A549 (cell line): ENCODE measurements around the gene DOK6. TPM values are rescaled to one million over a fixed set of nuclear protein-coding genes. Genes with fewer than 3 reads are reported as not detected.

ENCODE experiments used
- ATAC-seq, 2 experiments: fragments of 200-7000 bp in 1 of 2; fragments of >200 bp in 1 of 2; cut with Nextera tagmentation in 1 of 2; cut with Tn5 transposase in 1 of 2; 3 replicates each; pipeline versions ENCODE4 v1.8.0 to v1.9.1; 2018 to 2020; ENCODE audit warnings: mild to moderate bottlenecking in 1 of 2, moderate library complexity in 1 of 2
- CTCF ChIA-PET: fragments of 300-600 bp; sonication (Branson Sonifier 250); formaldehyde crosslinking; extraction: SDS; loops from one replicate; lab custom pipeline; 2021; ENCODE audit warnings: antibody characterized with exemption, inconsistent platforms; lab: Yijun Ruan, JAX
- POLR2A ChIA-PET: fragments of 350-600 bp; formaldehyde crosslinking; extraction: SDS; loops from one replicate; lab custom pipeline; 2021; ENCODE audit warnings: antibody characterized with exemption, inconsistent platforms; lab: Yijun Ruan, JAX
- DNase-seq, 2 experiments: peaks; one replicate each; pipeline versions ENCODE4 v3.0.0 to v3.0.0-alpha.2; 2011 to 2016; ENCODE audit warnings: low read depth in 1 of 2, low spot score in 1 of 2
- FAIRE-seq: peaks from 2 replicates; lab custom pipeline; 2011; peaks lifted over from hg19 to GRCh38; lab: Jason Lieb, UNC
- H3K27ac ChIP-seq, 2 experiments: fragments of >200 bp; sonication (Bioruptor Twin); formaldehyde crosslinking; 3 replicates each; pipeline ENCODE4 v1.5.1; 2016 to 2017
- H3K4me1 ChIP-seq: fragments of >200 bp; sonication (Bioruptor Twin); formaldehyde crosslinking; 3 replicates; pipeline ENCODE4 v1.6.1; 2016
- H3K4me2 ChIP-seq: fragments of >200 bp; sonication (Bioruptor Twin); formaldehyde crosslinking; 3 replicates; pipeline ENCODE4 v1.6.1; 2016
- H3K4me3 ChIP-seq: fragments of >200 bp; sonication (Bioruptor Twin); formaldehyde crosslinking; 3 replicates; pipeline ENCODE4 v1.5.1; 2016
- H3K9me3 ChIP-seq: fragments of >200 bp; sonication (Bioruptor Twin); formaldehyde crosslinking; 3 replicates; pipeline ENCODE4 v1.6.1; 2016
- BCL3 ChIP-seq: fragments of >200 bp; sonication (Bioruptor Twin); formaldehyde crosslinking; IDR thresholded peaks from 3 replicates; pipeline ENCODE4 v1.6.1; 2016
- BHLHE40 ChIP-seq: IDR thresholded peaks from 2 replicates; pipeline ENCODE4 v1.6.1; 2012; ENCODE audit warnings: low read depth, low read length, inconsistent platforms
- CHD2 ChIP-seq: fragments of 150-350 bp; IDR thresholded peaks from 2 replicates; pipeline ENCODE4 v1.6.1; 2014; ENCODE audit warnings: low read length; ENCODE audit not compliant: partially characterized antibody
- CHD4 ChIP-seq: fragments of 200-600 bp; sonication (generic); IDR thresholded peaks from 2 replicates; pipeline ENCODE4 v1.6.1; 2016; ENCODE audit warnings: antibody characterized with exemption, mild to moderate bottlenecking, borderline replicate concordance
- EHF ChIP-seq: fragments of 250-450 bp; sonication (Bioruptor Pico); IDR thresholded peaks from 2 replicates; pipeline ENCODE4 v1.5.0; 2020; ENCODE audit warnings: mild to moderate bottlenecking
- EP300 ChIP-seq, 2 experiments: fragments of >200 bp; sonication (Bioruptor Twin); formaldehyde crosslinking; IDR thresholded peaks; 2 replicates in 1 of 2; 3 replicates in 1 of 2; pipeline ENCODE4 v1.6.1; 2016 to 2017
- ESRRA ChIP-seq: fragments of 150-350 bp; IDR thresholded peaks from 2 replicates; pipeline ENCODE4 v1.6.1; 2014; ENCODE audit warnings: mild to moderate bottlenecking, low read length, borderline replicate concordance
- FOSB ChIP-seq: fragments of 250-450 bp; sonication (Bioruptor Pico); IDR thresholded peaks from 2 replicates; pipeline ENCODE4 v1.5.0; 2020; ENCODE audit warnings: mild to moderate bottlenecking, moderate library complexity
- FOXS1 ChIP-seq: fragments of 250-450 bp; sonication (Bioruptor Pico); IDR thresholded peaks from 2 replicates; pipeline ENCODE4 v1.5.0; 2020; ENCODE audit warnings: mild to moderate bottlenecking, moderate library complexity
- HDAC2 ChIP-seq: fragments of 200-600 bp; sonication (generic); IDR thresholded peaks from 2 replicates; pipeline ENCODE4 v1.6.1; 2016
- HEYL ChIP-seq: fragments of 250-450 bp; sonication (Bioruptor Pico); IDR thresholded peaks from 2 replicates; pipeline ENCODE4 v1.8.0; 2021; ENCODE audit warnings: mild to moderate bottlenecking, moderate library complexity
- HMGXB4 ChIP-seq: fragments of 250-450 bp; sonication (Bioruptor Pico); IDR thresholded peaks from 2 replicates; pipeline ENCODE4 v1.5.0; 2021; ENCODE audit warnings: mild to moderate bottlenecking, moderate library complexity, borderline replicate concordance
- KDM1A ChIP-seq: fragments of 200-600 bp; sonication (generic); IDR thresholded peaks from 2 replicates; pipeline ENCODE4 v1.6.1; 2016; ENCODE audit warnings: low read depth, mild to moderate bottlenecking
- MAFK ChIP-seq: fragments of 450-650 bp; IDR thresholded peaks from 2 replicates; pipeline ENCODE4 v1.6.1; 2014; ENCODE audit not compliant: partially characterized antibody
- MAZ ChIP-seq: fragments of 150-350 bp; IDR thresholded peaks from 2 replicates; pipeline ENCODE4 v1.6.1; 2014; ENCODE audit warnings: antibody characterized with exemption, low read depth, low read length, borderline replicate concordance
- NPAS2 ChIP-seq: fragments of 250-450 bp; sonication (Bioruptor Pico); IDR thresholded peaks from 2 replicates; pipeline ENCODE4 v1.8.0; 2022; ENCODE audit warnings: mild to moderate bottlenecking, moderate library complexity, borderline replicate concordance
- NR3C1 ChIP-seq: fragments of >200 bp; sonication (Bioruptor Twin); formaldehyde crosslinking; IDR thresholded peaks from 3 replicates; pipeline ENCODE4 v1.6.1; 2017
- POLR2A ChIP-seq: IDR thresholded peaks from 2 replicates; pipeline ENCODE4 v1.6.1; 2012; ENCODE audit warnings: mild to moderate bottlenecking, low read length
- RARB ChIP-seq: fragments of 250-450 bp; sonication (Bioruptor Pico); IDR thresholded peaks from 2 replicates; pipeline ENCODE4 v1.8.0; 2021; ENCODE audit warnings: mild to moderate bottlenecking, moderate library complexity
- RFX5 ChIP-seq: fragments of 450-650 bp; IDR thresholded peaks from 2 replicates; pipeline ENCODE4 v1.7.1; 2014; ENCODE audit warnings: antibody characterized with exemption, mild to moderate bottlenecking, moderate library complexity
- SREBF2 ChIP-seq: fragments of 450-650 bp; IDR thresholded peaks from 2 replicates; pipeline ENCODE4 v1.6.1; 2014; ENCODE audit warnings: mild to moderate bottlenecking, moderate library complexity
- TP53 ChIP-seq: fragments of 250-450 bp; sonication (Bioruptor Pico); IDR thresholded peaks from 2 replicates; pipeline ENCODE4 v1.5.0; 2021; ENCODE audit warnings: mild to moderate bottlenecking, moderate library complexity
- ZSCAN20 ChIP-seq: fragments of 250-450 bp; sonication (Bioruptor Pico); IDR thresholded peaks from 2 replicates; pipeline ENCODE4 v1.8.0; 2022; ENCODE audit warnings: mild to moderate bottlenecking, moderate library complexity
- WGBS: methylation state at CpG from one replicate; pipeline ENCODE4 v1.1.6; 2017; ENCODE audit errors: missing lambda C conversion rate; 5-methylcytosine and 5-hydroxymethylcytosine counted together
- polyA plus RNA-seq, 4 experiments: library from polyadenylated mRNA; depleted of rRNA in 3 of 4; stranded (reverse); fragments of >200 nt; fragmentation: RNase III in 1 of 4; extraction: RNeasy Plus Mini Kit Qiagen cat#74134 plus additional on column Dnase treatment in 1 of 4; gene quantifications; 2 replicates in 3 of 4; 3 replicates in 1 of 4; pipeline ENCODE4 v1.2.3, GENCODE V29; 2011 to 2017
- TF ChIP-seq, protein P1 (sequence below): fragments of 250-450 bp; sonication (Bioruptor Pico); IDR thresholded peaks from 2 replicates; pipeline ENCODE4 v1.5.0; 2020; ENCODE audit warnings: low read depth, mild to moderate bottlenecking, moderate library complexity

Gene DOK6
- polyA plus RNA-seq, 2 of the 4 experiments (the other 2 are of a cell fraction): not detected

GRCh38 chr18:69813559-69813958, 412.9 kb downstream of the DOK6 start:
- 20% methylated on average over 1 of the region's 1 CpG for WGBS
- no peak for FAIRE-seq
- POLR2A ChIA-PET: no interaction called here

DNA sequence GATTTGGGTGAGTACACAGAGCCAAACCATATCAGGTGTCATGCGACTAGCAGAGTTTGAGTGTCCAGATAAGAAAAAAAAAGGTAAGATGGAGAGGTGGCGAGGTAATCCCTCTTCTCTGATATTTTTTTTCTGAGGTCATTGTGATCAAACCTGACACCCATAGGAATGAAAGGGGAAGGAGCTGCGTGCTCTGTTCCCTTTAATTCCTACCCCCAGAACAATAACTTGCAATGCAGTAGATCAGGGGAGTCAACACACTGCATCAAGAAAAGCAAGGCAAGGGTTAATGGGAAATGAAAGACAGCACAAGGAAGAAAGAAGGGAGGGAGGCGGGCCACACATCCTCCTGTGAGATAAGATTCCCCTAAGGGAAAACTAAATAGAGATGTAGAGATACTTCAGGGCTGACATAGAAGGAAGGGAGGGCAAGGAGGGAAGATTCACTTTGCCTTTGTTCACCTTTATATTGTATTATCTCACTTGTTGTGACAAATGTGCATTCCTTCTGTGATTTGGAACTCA, 414.2 kb downstream of the DOK6 start:
- FAIRE-seq: no peak
- POLR2A ChIA-PET: no interaction called here
- no peak for ATAC-seq
- no peak overlapping the region for H3K4me2 ChIP-seq
- no peaks in the 10 kb centered on the region for H3K4me1 ChIP-seq
- no peak for DNase-seq
- H3K9me3 ChIP-seq: no peaks in the 10 kb centered on the region
- no peak for TF ChIP-seq EHF
- TF ChIP-seq RARB (CRISPR knock-in tag): no peak
- no peak for TF ChIP-seq HMGXB4 (CRISPR knock-in tag)
- no peak for TF ChIP-seq FOSB (CRISPR knock-in tag)
- TF ChIP-seq BHLHE40: no peak
- TF ChIP-seq HEYL (CRISPR knock-in tag): no peak
- no peak for TF ChIP-seq EP300 (IDR thresholded peaks at IDR 0.05)
- TF ChIP-seq MAZ: no peak
- TF ChIP-seq CHD2: no peak
- TF ChIP-seq, protein P1, sequence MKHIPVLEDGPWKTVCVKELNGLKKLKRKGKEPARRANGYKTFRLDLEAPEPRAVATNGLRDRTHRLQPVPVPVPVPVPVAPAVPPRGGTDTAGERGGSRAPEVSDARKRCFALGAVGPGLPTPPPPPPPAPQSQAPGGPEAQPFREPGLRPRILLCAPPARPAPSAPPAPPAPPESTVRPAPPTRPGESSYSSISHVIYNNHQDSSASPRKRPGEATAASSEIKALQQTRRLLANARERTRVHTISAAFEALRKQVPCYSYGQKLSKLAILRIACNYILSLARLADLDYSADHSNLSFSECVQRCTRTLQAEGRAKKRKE: no peak
- TF ChIP-seq NR3C1: no peak
- no peak for TF ChIP-seq SREBF2
- no peak for TF ChIP-seq NPAS2 (CRISPR knock-in tag)
- TF ChIP-seq RFX5: no peak
- no peak overlapping the region for H3K4me3 ChIP-seq
- WGBS: 37% methylated on average over 4 of the region's 4 CpGs
- no peak overlapping the region for H3K27ac ChIP-seq
- CTCF ChIA-PET: no interaction called here

More at GRCh38 chr18:69813559-69813958, 412.9 kb downstream of the DOK6 start:
- ATAC-seq (no peak), DNase-seq (no peak)
- no peaks in the 10 kb centered on the region for H3K4me1 ChIP-seq
- TF ChIP-seq EHF (no peak), TP53 (CRISPR knock-in tag) (no peak), ZSCAN20 (CRISPR knock-in tag) (no peak), EP300 (IDR thresholded peaks at IDR 0.05) (no peak), CHD4 (no peak), ESRRA (no peak), POLR2A (no peak), MAFK (no peak), HDAC2 (no peak), MAZ (no peak), BCL3 (no peak), FOXS1 (CRISPR knock-in tag) (no peak), KDM1A (no peak)
- no peaks in the 10 kb centered on the region for H3K9me3 ChIP-seq
- CTCF ChIA-PET: no interaction called here
- no peak overlapping the region for H3K27ac ChIP-seq
- H3K4me2 ChIP-seq: no peak overlapping the region
- H3K4me3 ChIP-seq: no peak overlapping the region
